HCT116 (cell line): ENCODE data around the gene PFKM.

Experiments
- CTCF ChIP-seq, 3 experiments: fragments of 200-600 bp in 1 of 3; sonication (generic) in 1 of 3; IDR thresholded peaks in 2 of 3; conservative IDR thresholded peaks in 1 of 3; 2 replicates each; pipeline ENCODE4 v1.5.1; 2012 to 2017; ENCODE audit warnings: low read depth in 2 of 3, low read length in 2 of 3, antibody characterized with exemption in 1 of 3, borderline replicate concordance in 1 of 3, control low read depth in 1 of 3, mild to moderate bottlenecking in 1 of 3, mixed read lengths in 1 of 3, mixed run types in 1 of 3, moderate library complexity in 1 of 3; ENCODE audit not compliant: insufficient read depth in 1 of 3
- ELF1 ChIP-seq: IDR thresholded peaks from 2 replicates; pipeline ENCODE4 v1.6.1; 2012; ENCODE audit warnings: low read depth, borderline replicate concordance
- POLR2A ChIP-seq: IDR thresholded peaks from 2 replicates; pipeline ENCODE4 v1.7.0; 2011; ENCODE audit warnings: borderline replicate concordance; ENCODE audit not compliant: insufficient read depth, insufficient read length; ENCODE audit errors: extremely low read depth
- REST ChIP-seq: IDR thresholded peaks from 2 replicates; pipeline ENCODE4 v1.6.1; 2012; ENCODE audit warnings: low read depth

GRCh38 chr12:48119834-48120195 lies 651 bp downstream of the PFKM start:
- no peak for TF ChIP-seq REST
- TF ChIP-seq CTCF (IDR thresholded peaks at IDR 0.05 in 2 of 3, conservative IDR thresholded peaks at IDR 0.05 in 1 of 3; ENCODE audit: borderline replicate concordance in 1 of 3, insufficient read depth in 1 of 3, low read depth in 2 of 3, low read length in 2 of 3), result no peak
- no peak for TF ChIP-seq POLR2A
- TF ChIP-seq ELF1, result no peak
